Keratinocyte (primary cell): ENCODE measurements around the gene C11orf65. TPM values are rescaled to one million over a fixed set of nuclear protein-coding genes. Genes with fewer than 3 reads are reported as not detected.

Experiments used
- DNase-seq: peaks from one replicate; pipeline ENCODE4 v3.0.0-alpha.2; 2011; ENCODE audit warnings: low read depth, missing footprints, low spot score
- FAIRE-seq: peaks from 2 replicates; lab custom pipeline; 2011; peaks lifted over from hg19 to GRCh38; lab: Jason Lieb, UNC
- H2AFZ ChIP-seq: 2 replicates; pipeline ENCODE4 v1.6.0; 2012; ENCODE audit warnings: low read length, control low read depth, inconsistent platforms; ENCODE audit not compliant: control insufficient read depth
- H3K27ac ChIP-seq: 2 replicates; pipeline ENCODE4 v1.5.1; 2011; ENCODE audit warnings: low read length; ENCODE audit not compliant: control insufficient read depth, insufficient read depth
- H3K27me3 ChIP-seq: 3 replicates; pipeline ENCODE4 v1.6.0; 2011; ENCODE audit warnings: low read length; ENCODE audit not compliant: control insufficient read depth, insufficient read depth; ENCODE audit errors: extremely low read depth
- H3K36me3 ChIP-seq, 2 experiments: 2 replicates in 1 of 2; 3 replicates in 1 of 2; pipeline ENCODE4 v1.5.1; 2011; ENCODE audit warnings: low read length in 2 of 2, mild to moderate bottlenecking in 1 of 2; ENCODE audit not compliant: control insufficient read depth in 2 of 2, insufficient read depth in 2 of 2; ENCODE audit errors: extremely low read depth in 1 of 2
- H3K4me1 ChIP-seq: 3 replicates; pipeline ENCODE4 v1.5.1; 2011; ENCODE audit warnings: low read length; ENCODE audit not compliant: control insufficient read depth, insufficient read depth; ENCODE audit errors: extremely low read depth
- H3K4me2 ChIP-seq: 3 replicates; pipeline ENCODE4 v1.6.0; 2011; ENCODE audit warnings: low read depth, low read length; ENCODE audit not compliant: control insufficient read depth, insufficient read depth; ENCODE audit errors: extremely low read depth
- H3K4me3 ChIP-seq, 3 experiments: fragments of 200-600 bp in 1 of 3; sonication (generic) in 1 of 3; 2 replicates in 2 of 3; 3 replicates in 1 of 3; pipeline ENCODE4 v1.5.1; 2011 to 2016; ENCODE audit warnings: low read length in 3 of 3, mild to moderate bottlenecking in 3 of 3, control low read depth in 2 of 3, inconsistent platforms in 1 of 3, low read depth in 1 of 3, mixed read lengths in 1 of 3, mixed run types in 1 of 3, moderate library complexity in 1 of 3; ENCODE audit not compliant: control insufficient read depth in 2 of 3, insufficient read depth in 2 of 3; ENCODE audit errors: extremely low read depth in 1 of 3
- H3K79me2 ChIP-seq: 2 replicates; pipeline ENCODE4 v1.6.0; 2012; ENCODE audit warnings: low read length; ENCODE audit not compliant: control insufficient read depth, insufficient read depth
- H3K9ac ChIP-seq: 3 replicates; pipeline ENCODE4 v1.6.0; 2011; ENCODE audit warnings: low read length; ENCODE audit not compliant: control insufficient read depth, insufficient read depth; ENCODE audit errors: extremely low read depth
- H3K9me1 ChIP-seq: 3 replicates; pipeline ENCODE4 v1.6.0; 2011; ENCODE audit warnings: low read length; ENCODE audit not compliant: control insufficient read depth, insufficient read depth; ENCODE audit errors: extremely low read depth
- H3K9me3 ChIP-seq: 2 replicates; pipeline ENCODE4 v1.5.1; 2012; ENCODE audit warnings: low read depth, low read length; ENCODE audit not compliant: control insufficient read depth
- H4K20me1 ChIP-seq: 3 replicates; pipeline ENCODE4 v1.6.0; 2011; ENCODE audit warnings: low read length; ENCODE audit not compliant: control insufficient read depth, insufficient read depth; ENCODE audit errors: extremely low read depth
- CTCF ChIP-seq, 3 experiments: IDR thresholded peaks in 1 of 3; conservative IDR thresholded peaks in 1 of 3; optimal IDR thresholded peaks in 1 of 3; 2 replicates in 2 of 3; 3 replicates in 1 of 3; pipeline versions ENCODE3 to v1.5.1; 2011; ENCODE audit warnings: low read length in 3 of 3, mild to moderate bottlenecking in 3 of 3, moderate library complexity in 2 of 3, control low read depth in 1 of 3, inconsistent platforms in 1 of 3; ENCODE audit not compliant: insufficient read depth in 2 of 3; ENCODE audit errors: extremely low read depth in 1 of 3
- EZH2 ChIP-seq: IDR thresholded peaks from one replicate; pipeline ENCODE4 v1.6.1; 2012; ENCODE audit warnings: inconsistent platforms, mild to moderate bottlenecking, low read length, moderate library complexity
- dilution Hi-C: fragments of 300-500 bp; cut with MboI; formaldehyde crosslinking; loops from one replicate; pipeline ENCODE4 v1.7.0; 2020; ENCODE audit warnings: low sequenced_read_pairs; ENCODE audit not compliant: extremely low pct_ligation_motif_present
- polyA plus RNA-seq, 5 experiments: library from polyadenylated mRNA; depleted of rRNA in 3 of 5; stranded (reverse) in 3 of 5; stranded (forward) in 1 of 5; unstranded in 1 of 5; fragments of >200 nt; gene quantifications; 1 replicate in 1 of 5; 2 replicates in 3 of 5; 3 replicates in 1 of 5; pipeline versions ENCODE4 v1.2.1 to v1.2.3, GENCODE V29; 2011 to 2012; ENCODE audit warnings: missing spikeins in 2 of 5, low read depth in 1 of 5, low replicate concordance in 1 of 5

The C11orf65 gene
- polyA plus RNA-seq, 1 donor (not counting 4 experiments of a cell fraction or from before 2014, with no cell fraction given), result 0.83 TPM

- no peak for TF ChIP-seq CTCF (optimal IDR thresholded peaks at IDR 0.05 in 1 of 3, IDR thresholded peaks at IDR 0.05 in 1 of 3, conservative IDR thresholded peaks at IDR 0.05 in 1 of 3; ENCODE audit: extremely low read depth in 1 of 3, insufficient read depth in 2 of 3, low read length in 3 of 3)
- Histone ChIP-seq H3K4me1 (peaks cover 5% of the 10 kb centered on the region), H2AFZ (no peak overlapping the region), H4K20me1 (no peaks in the 10 kb centered on the region), H3K9me3 (no peaks in the 10 kb centered on the region), H3K27me3 (no peaks in the 10 kb centered on the region), H3K4me2 (no peak overlapping the region), H3K79me2 (no peaks in the 10 kb centered on the region), H3K36me3 (no peaks in the 10 kb centered on the region), H3K9me1 (no peaks in the 10 kb centered on the region), H3K9ac (no peak overlapping the region), H3K27ac (no peak overlapping the region), H3K4me3 (no peak overlapping the region)
- dilution Hi-C loops, result no loop called here
- DNase-seq (no peak), FAIRE-seq (no peak)
These were observed 35.3 kb downstream of the C11orf65 start for GRCh38 chr11:108431997-108432396.

- H3K9ac ChIP-seq, result no peak overlapping the region
- H3K9me1 ChIP-seq, result no peaks in the 10 kb centered on the region
- dilution Hi-C loops, result no loop called here
- H3K36me3 ChIP-seq, result no peaks in the 10 kb centered on the region
- no peaks in the 10 kb centered on the region for H3K79me2 ChIP-seq
- H3K4me3 ChIP-seq, result no peak overlapping the region
- no peaks in the 10 kb centered on the region for H4K20me1 ChIP-seq
- no peaks in the 10 kb centered on the region for H3K27me3 ChIP-seq
- H3K4me2 ChIP-seq, result no peak overlapping the region
- DNase-seq (no peak), FAIRE-seq (no peak)
- no peaks in the 10 kb centered on the region for H3K9me3 ChIP-seq
- TF ChIP-seq EZH2 (no peak), CTCF (optimal IDR thresholded peaks at IDR 0.05 in 1 of 3, IDR thresholded peaks at IDR 0.05 in 1 of 3, conservative IDR thresholded peaks at IDR 0.05 in 1 of 3; ENCODE audit: extremely low read depth in 1 of 3, insufficient read depth in 2 of 3, low read length in 3 of 3) (no peak)
- peaks cover 5% of the 10 kb centered on the region for H3K4me1 ChIP-seq
- no peak overlapping the region for H2AFZ ChIP-seq
- H3K27ac ChIP-seq, result no peak overlapping the region
These were observed 36.0 kb downstream of the C11orf65 start for GRCh38 chr11:108431370-108431769.
